IgD-negative memory B cell (primary cell): ENCODE results near the gene TTC31. TPM values are rescaled to one million over a fixed set of nuclear protein-coding genes. Genes with fewer than 3 reads are reported as not detected.
A peak's percentile ranks its signal among the peaks of the same experiment; 100 is the strongest.

Experiments
- H3K27ac Mint-ChIP-seq, 3 donors: one replicate each; pipeline ENCODE4 v1.8.0; 2020 to 2022; ENCODE audit warnings: mild to moderate bottlenecking in 3 of 3, mixed read lengths in 3 of 3, moderate library complexity in 1 of 3
- H3K27me3 Mint-ChIP-seq: one replicate; pipeline ENCODE4 v1.8.0; 2021; ENCODE audit warnings: mixed read lengths
- H3K36me3 Mint-ChIP-seq: one replicate; pipeline ENCODE4 v1.8.0; 2020; ENCODE audit warnings: mild to moderate bottlenecking, mixed read lengths
- H3K4me1 Mint-ChIP-seq, 3 donors: one replicate each; pipeline ENCODE4 v1.8.0; 2020 to 2022; ENCODE audit warnings: mixed read lengths in 3 of 3, mild to moderate bottlenecking in 1 of 3
- H3K4me3 Mint-ChIP-seq, 4 donors: one replicate each; pipeline ENCODE4 v1.8.0; 2020 to 2022; ENCODE audit warnings: mild to moderate bottlenecking in 4 of 4, mixed read lengths in 4 of 4, moderate library complexity in 3 of 4
- H3K9me3 Mint-ChIP-seq, 3 donors: one replicate each; pipeline ENCODE4 v1.8.0; 2020 to 2021; ENCODE audit warnings: mixed read lengths in 3 of 3, mild to moderate bottlenecking in 1 of 3
- polyA plus RNA-seq: library from polyadenylated mRNA; unstranded; fragments of 300-500 nt; fragmentation: Illumina TruSeq; gene quantifications from one replicate; pipeline ENCODE4 v1.2.3, GENCODE V29; 2021

The TTC31 gene
- polyA plus RNA-seq, 1 donor from 2014 or later, result 26.4 TPM

DNA sequence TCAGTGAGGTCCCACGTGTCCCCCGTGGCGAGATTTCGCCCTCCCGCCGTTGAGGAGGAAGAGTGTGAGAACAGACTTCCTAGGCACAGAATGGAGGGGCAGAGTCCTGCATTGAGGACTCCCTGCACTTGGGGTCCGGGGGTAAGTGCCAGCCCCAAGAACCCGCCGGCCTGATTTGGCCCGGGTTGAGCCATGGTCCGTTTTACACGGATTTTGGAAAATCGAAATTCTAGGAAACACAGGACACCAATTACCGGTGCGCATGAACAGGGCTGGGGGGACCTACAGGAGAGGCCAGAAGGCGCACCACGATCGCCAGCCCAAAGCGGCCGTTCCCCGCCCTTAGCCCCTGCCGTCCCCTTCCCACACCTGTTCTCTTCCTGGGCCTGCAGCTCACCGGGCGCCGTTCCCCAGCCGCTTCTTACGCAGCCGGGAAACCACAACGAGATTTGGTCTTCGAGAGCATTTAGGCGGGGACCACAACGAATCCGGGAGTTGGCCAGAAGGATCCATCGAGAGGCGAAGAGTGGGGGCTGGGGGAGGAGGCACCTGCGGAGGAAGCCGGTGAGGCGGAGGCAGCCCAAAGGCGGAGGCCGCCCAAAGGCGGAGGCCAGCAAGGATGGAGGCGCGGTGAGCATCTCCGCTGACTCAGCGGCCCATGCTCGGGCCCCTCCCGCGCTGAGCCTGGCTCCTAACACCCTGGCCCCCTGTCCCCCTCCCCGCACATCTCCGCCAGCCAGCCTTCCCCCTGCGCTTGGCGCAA, 30.9 kb downstream of the TTC31 start:
- Mint-ChIP-seq H3K27ac (peak overlapping the region in 1 of 3 donors; percentile 20), H3K27me3 (peaks cover 52% of the 10 kb centered on the region), H3K36me3 (peaks cover 4% of the 10 kb centered on the region), H3K4me1 (peaks cover 11 to 12% (median 12%) of the 10 kb centered on the region in 3 donors), H3K4me3 (peak overlapping the region in 3 of 4 donors; percentile 13 to 79 (median 67)), H3K9me3 (no peaks in the 10 kb centered on the region)

GRCh38 chr2:74514368-74515270, 31.7 kb downstream of the TTC31 start, which contains the start of gene TLX2:
TLX2 (plus strand) TSS chr2:74514450; CDS start chr2:74514807, 357 bp downstream.
- Mint-ChIP-seq H3K27ac (peak within 1 kb of the TSS in 1 of 3 donors; percentile 20), H3K4me3 (peak within 1 kb of the TSS; percentile 63 to 83 (median 74)), H3K9me3 (no peaks in the 10 kb centered on the region), H3K4me1 (peaks cover 10 to 12% (median 12%) of the 10 kb centered on the region in 3 donors), H3K27me3 (peaks cover 54% of the 10 kb centered on the region), H3K36me3 (peaks cover 4% of the 10 kb centered on the region)

DNA sequence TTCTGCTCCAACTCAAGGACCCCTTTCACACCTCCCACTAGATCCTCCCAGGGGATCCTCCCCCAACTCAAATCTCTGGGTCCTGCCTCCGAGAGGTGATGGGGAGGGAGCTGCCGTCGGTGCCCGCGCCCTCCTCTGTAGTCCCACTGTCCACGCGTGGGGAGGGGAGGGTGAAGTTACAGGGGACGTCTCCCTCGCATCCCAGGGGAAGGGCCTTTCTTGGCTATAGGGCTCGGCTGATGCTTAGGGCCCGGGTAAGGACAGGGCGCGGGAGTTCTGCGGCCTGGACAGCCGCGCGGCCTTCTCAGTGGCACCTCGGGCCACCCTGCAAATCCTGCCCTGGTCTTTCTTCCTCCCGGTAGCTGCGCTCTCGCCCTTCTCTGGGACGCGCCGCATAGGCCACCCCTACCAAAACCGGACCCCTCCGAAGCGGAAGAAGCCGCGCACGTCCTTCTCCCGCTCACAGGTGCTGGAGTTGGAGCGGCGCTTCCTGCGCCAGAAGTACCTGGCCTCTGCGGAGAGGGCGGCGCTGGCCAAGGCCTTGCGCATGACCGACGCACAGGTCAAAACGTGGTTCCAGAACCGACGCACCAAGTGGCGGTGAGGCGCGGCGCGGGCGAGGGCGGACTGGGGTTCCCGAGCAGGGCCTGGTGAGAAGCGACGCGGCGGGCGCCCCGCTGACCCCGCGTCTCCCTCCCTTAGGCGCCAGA, 32.5 kb downstream of the TTC31 start:
- H3K36me3 Mint-ChIP-seq, result peaks cover 6% of the 10 kb centered on the region
- H3K9me3 Mint-ChIP-seq, result no peaks in the 10 kb centered on the region
- peaks cover 10 to 12% (median 12%) of the 10 kb centered on the region in 3 donors for H3K4me1 Mint-ChIP-seq
- peaks cover 57% of the 10 kb centered on the region for H3K27me3 Mint-ChIP-seq
- no peak overlapping the region for H3K27ac Mint-ChIP-seq
- H3K4me3 Mint-ChIP-seq, result peak overlapping the region; percentile 68 to 85 (median 78)

GRCh38 chr2:74515981-74516633, 33.2 kb downstream of the TTC31 start:
- Mint-ChIP-seq H3K36me3 (peaks cover 6% of the 10 kb centered on the region), H3K4me3 (peak overlapping the region; percentile 72 to 91 (median 81)), H3K9me3 (no peaks in the 10 kb centered on the region), H3K4me1 (peaks cover 10 to 12% (median 11%) of the 10 kb centered on the region in 3 donors), H3K27ac (peak overlapping the region in 2 of 3 donors; percentile 63 to 94), H3K27me3 (peaks cover 57% of the 10 kb centered on the region)

- Mint-ChIP-seq H3K27ac (peak overlapping the region in 2 of 3 donors; percentile 63 to 94), H3K27me3 (peaks cover 54% of the 10 kb centered on the region)
Observed at GRCh38 chr2:74516650-74517049, 33.8 kb downstream of the TTC31 start.

DNA sequence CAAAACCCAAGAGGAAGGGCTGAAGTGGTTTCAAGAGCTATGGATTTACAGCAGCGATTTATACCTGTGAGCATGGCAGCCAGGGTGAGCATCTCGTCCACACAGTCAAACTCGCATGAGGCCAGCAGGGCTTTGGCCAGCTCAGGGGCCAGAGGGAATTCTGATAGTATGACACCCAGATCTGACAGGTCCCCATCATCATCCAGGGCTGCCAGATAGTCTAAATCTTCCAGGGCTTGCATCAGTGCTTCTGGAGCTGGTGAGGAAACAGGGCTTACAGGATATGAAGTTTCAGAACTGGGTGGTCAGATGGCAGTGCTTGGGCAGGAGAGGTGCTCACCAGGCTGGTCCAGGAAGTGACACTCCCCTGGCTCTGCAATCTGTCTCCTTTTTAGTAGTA, 39.6 kb downstream of the TTC31 start:
- Mint-ChIP-seq H3K4me3 (no peak overlapping the region), H3K9me3 (no peaks in the 10 kb centered on the region), H3K36me3 (peaks cover 11% of the 10 kb centered on the region), H3K27me3 (peaks cover 17% of the 10 kb centered on the region), H3K27ac (no peak overlapping the region), H3K4me1 (peaks cover 6 to 9% (median 7%) of the 10 kb centered on the region in 3 donors)

More at GRCh38 chr2:74516650-74517049, 33.8 kb downstream of the TTC31 start:
- no peaks in the 10 kb centered on the region for H3K9me3 Mint-ChIP-seq
- peaks cover 10 to 12% (median 11%) of the 10 kb centered on the region in 3 donors for H3K4me1 Mint-ChIP-seq
- peaks cover 6% of the 10 kb centered on the region for H3K36me3 Mint-ChIP-seq
- H3K4me3 Mint-ChIP-seq, result peak overlapping the region; percentile 72 to 91 (median 81)

DNA sequence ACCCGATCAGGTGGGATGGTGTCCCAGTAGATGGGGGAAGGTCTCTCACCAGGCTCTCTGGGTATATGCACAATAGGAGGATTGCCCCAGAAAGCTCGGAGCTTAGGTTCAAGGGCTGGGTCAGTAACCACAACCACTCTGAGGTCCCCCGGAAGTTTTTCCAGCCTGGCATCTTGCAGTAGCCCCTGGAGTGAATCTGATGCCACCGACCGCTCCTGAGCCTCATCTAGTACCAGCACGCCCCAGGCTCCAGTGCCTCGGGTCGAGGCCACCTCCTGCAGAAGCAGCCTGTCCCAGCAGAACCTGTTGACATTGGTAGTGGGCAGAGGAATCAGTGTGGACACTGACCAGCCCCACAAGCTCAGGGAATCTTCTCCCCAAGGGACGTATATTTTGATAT, 41.1 kb downstream of the TTC31 start:
- H3K4me1 Mint-ChIP-seq, result peaks cover 11 to 18% (median 15%) of the 10 kb centered on the region in 3 donors
- H3K36me3 Mint-ChIP-seq, result peaks cover 9% of the 10 kb centered on the region
- H3K27ac Mint-ChIP-seq, result no peak overlapping the region
- H3K9me3 Mint-ChIP-seq, result no peaks in the 10 kb centered on the region
- H3K27me3 Mint-ChIP-seq, result peaks cover 5% of the 10 kb centered on the region
- H3K4me3 Mint-ChIP-seq, result no peak overlapping the region

- peaks cover 7% of the 10 kb centered on the region for H3K36me3 Mint-ChIP-seq
- no peak overlapping the region for H3K27ac Mint-ChIP-seq
- H3K4me3 Mint-ChIP-seq, result peak overlapping the region in 1 of 4 donors; percentile 63
- H3K4me1 Mint-ChIP-seq, result peaks cover 11 to 19% (median 18%) of the 10 kb centered on the region in 3 donors
- no peaks in the 10 kb centered on the region for H3K27me3 Mint-ChIP-seq
- H3K9me3 Mint-ChIP-seq, result no peaks in the 10 kb centered on the region
Observed at GRCh38 chr2:74524955-74525716, 42.3 kb downstream of the TTC31 start.

DNA sequence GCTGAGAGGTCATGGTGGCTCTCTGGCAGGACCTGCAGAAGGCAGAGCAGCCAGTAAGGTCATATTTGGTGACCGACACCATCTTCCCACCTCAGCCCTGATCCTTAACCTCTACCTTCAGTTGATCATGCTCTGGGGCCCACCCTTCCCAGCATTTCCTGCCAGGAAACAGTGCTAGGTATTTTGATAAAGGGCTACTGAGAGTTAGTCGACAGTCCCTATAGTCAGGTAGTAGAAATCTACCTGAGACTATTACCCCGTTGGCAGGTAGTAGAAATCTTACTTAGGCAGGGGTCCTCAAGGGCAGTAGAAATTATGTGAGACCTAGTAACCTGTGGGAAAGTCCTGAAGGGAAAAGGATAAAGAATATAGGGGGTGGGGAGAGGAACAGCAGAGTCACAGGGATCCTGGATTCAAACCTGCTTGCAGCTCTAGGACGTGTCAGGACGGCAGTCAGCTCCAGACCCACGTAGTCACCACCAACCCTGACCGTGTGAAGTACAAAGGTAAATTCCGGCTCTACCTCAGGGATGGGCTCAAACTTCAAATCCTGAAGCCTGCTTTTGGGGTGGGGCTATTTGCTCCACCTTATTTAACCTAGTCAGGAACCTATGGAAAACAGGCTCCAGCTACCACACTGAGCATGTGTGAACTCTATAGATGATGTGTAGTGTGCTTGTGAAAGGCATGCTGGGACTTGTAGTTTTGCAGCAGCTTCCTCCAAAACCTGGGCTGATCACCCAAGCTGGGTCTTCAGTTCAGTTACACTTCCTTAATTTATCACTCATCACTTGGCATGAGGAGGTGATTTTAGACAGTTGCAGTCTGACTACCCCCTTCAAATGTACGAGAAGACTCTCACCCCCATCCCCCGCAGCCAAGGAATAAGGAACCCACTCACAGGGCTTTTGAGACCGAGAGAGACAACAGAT, 43.1 kb downstream of the TTC31 start, which contains the start of gene DQX1:
DQX1 (minus strand) TSS at position 515 of the 932 bp plus-strand sequence; CDS start at position 13, 502 bp downstream.
- H3K36me3 Mint-ChIP-seq, result peaks cover 7% of the 10 kb centered on the region
- peak within 1 kb of the TSS; percentile 19 to 87 (median 76) for H3K4me3 Mint-ChIP-seq
- no peaks in the 10 kb centered on the region for H3K9me3 Mint-ChIP-seq
- H3K27ac Mint-ChIP-seq, result peak within 1 kb of the TSS; percentile 79 to 93 (median 92)
- peaks cover 15 to 24% (median 22%) of the 10 kb centered on the region in 3 donors for H3K4me1 Mint-ChIP-seq
- no peaks in the 10 kb centered on the region for H3K27me3 Mint-ChIP-seq

DNA sequence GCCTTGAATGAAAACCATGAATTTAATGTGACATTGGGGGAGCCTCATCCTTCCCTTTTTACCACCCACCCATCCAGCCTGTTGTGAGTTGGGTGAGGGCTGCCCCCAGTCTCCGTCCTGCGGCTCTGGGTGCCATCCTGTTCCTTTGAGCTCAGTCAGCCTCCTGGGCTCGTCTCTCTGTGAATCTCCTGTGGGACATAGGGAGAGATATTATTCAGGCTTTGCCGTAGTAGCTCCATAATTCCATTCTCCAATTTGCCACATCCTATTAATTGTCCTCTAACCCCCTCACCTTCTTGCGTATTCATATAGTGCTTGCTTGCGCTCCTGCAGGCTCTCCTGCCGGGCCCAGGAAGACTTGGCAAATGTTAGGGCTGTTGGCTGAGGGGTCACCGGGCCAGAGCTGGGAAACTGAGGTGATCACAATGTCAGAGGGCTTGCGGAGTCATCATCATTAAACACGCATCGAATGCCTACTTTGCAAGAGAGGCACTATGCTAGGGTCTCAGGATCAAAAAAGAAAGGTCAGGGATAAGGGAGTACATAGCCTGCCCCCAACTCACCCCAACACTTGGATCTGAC, 43.9 kb downstream of the TTC31 start:
- Mint-ChIP-seq H3K4me1 (peaks cover 20 to 30% (median 29%) of the 10 kb centered on the region in 3 donors), H3K9me3 (no peaks in the 10 kb centered on the region), H3K4me3 (peak overlapping the region in 3 of 4 donors; percentile 73 to 87 (median 80)), H3K27me3 (no peaks in the 10 kb centered on the region), H3K27ac (peak overlapping the region; percentile 79 to 93 (median 92)), H3K36me3 (peaks cover 7% of the 10 kb centered on the region)

- Mint-ChIP-seq H3K36me3 (peaks cover 7% of the 10 kb centered on the region), H3K27me3 (no peaks in the 10 kb centered on the region), H3K4me1 (peaks cover 28 to 37% (median 37%) of the 10 kb centered on the region in 3 donors), H3K27ac (peak overlapping the region in 2 of 3 donors; percentile 47 to 81), H3K4me3 (peak overlapping the region; percentile 87 to 97 (median 96)), H3K9me3 (no peaks in the 10 kb centered on the region)
Observed at GRCh38 chr2:74527741-74528140, 44.9 kb downstream of the TTC31 start.
